DND-41 (cell line): ENCODE data around the gene FERMT2.

ENCODE experiments used
- CTCF ChIP-seq: IDR thresholded peaks from 2 replicates; pipeline ENCODE4 v1.5.1; 2012; ENCODE audit warnings: borderline replicate concordance, low read length, moderate library complexity, mild to moderate bottlenecking; ENCODE audit not compliant: poor library complexity, severe bottlenecking; ENCODE audit errors: extremely low read depth
- EZH2 ChIP-seq: IDR thresholded peaks from 3 replicates; pipeline ENCODE4 v1.6.1; 2012; ENCODE audit warnings: borderline replicate concordance, low read depth, mild to moderate bottlenecking, moderate library complexity, low read length, inconsistent platforms; ENCODE audit not compliant: severe bottlenecking

DNA sequence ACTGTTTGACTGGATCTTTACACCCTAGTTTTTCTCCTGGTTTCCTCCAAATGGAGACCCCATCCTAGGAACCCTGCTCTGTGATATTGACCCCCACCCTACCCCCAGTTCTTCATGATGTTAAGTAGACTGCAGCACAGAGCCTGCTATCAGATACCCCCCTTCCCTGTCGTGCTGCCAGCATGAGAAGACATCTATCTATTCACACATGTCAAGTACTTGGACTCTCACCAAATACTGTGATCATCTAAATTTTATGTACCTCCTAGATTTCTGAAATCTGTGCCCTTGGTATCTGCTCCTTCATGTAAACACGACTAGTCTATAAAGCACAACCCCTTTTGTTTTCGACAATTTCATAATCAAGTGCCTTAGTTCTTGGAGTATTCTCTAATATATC, 38.9 kb downstream of the FERMT2 start:
- TF ChIP-seq EZH2, result no peak
- no peak for TF ChIP-seq CTCF
